LNCAP (cell line): ENCODE measurements around the gene OAS1.

Experiments used
- TF ChIP-seq, protein P1 (sequence below): fragments of 450-650 bp; IDR thresholded peaks from 2 replicates; pipeline ENCODE4 v1.5.1; 2017; ENCODE audit warnings: mild to moderate bottlenecking

The OAS1 gene

DNA sequence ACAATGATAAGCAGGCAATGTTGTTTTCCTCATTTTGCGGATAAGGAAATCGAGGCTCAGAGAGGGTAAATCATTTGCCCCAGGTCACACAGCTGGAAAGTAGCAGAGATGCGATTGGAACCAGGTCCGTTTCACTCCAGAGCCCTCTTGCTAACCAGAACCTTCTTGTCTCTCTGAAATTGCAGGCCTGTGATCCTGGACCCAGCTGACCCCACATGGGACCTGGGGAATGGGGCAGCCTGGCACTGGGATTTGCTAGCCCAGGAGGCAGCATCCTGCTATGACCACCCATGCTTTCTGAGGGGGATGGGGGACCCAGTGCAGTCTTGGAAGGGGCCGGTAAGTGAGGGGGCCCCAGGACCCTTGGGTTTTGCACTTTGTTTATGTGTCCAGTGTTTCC is 41.0 kb downstream of the OAS1 start:
- TF ChIP-seq, protein P1, sequence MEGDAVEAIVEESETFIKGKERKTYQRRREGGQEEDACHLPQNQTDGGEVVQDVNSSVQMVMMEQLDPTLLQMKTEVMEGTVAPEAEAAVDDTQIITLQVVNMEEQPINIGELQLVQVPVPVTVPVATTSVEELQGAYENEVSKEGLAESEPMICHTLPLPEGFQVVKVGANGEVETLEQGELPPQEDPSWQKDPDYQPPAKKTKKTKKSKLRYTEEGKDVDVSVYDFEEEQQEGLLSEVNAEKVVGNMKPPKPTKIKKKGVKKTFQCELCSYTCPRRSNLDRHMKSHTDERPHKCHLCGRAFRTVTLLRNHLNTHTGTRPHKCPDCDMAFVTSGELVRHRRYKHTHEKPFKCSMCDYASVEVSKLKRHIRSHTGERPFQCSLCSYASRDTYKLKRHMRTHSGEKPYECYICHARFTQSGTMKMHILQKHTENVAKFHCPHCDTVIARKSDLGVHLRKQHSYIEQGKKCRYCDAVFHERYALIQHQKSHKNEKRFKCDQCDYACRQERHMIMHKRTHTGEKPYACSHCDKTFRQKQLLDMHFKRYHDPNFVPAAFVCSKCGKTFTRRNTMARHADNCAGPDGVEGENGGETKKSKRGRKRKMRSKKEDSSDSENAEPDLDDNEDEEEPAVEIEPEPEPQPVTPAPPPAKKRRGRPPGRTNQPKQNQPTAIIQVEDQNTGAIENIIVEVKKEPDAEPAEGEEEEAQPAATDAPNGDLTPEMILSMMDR: no peak

DNA sequence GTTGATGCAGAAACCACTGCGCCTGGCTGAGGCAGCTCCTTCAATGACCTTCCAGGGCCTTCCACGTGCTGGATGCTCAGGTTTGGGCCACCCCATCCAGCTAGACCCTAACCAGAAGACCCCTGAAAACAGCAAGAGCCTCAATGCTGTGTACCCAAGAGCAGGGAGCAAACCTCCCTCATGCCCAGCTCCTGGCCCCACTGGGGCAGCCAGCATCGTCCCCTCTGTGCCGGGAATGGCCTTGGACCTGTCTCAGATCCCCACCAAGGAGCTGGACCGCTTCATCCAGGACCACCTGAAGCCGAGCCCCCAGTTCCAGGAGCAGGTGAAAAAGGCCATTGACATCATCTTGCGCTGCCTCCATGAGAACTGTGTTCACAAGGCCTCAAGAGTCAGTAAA is 42.0 kb downstream of the OAS1 start:
- TF ChIP-seq, protein P1: no peak

GRCh38 chr12:112950701-112951100 is 43.9 kb downstream of the OAS1 start:
- TF ChIP-seq, protein P1: no peak

- TF ChIP-seq, protein P1: no peak
Measured at GRCh38 chr12:112961074-112961473, 54.3 kb downstream of the OAS1 start.

GRCh38 chr12:112961536-112961935 is 54.8 kb downstream of the OAS1 start:
- TF ChIP-seq, protein P1: no peak

- TF ChIP-seq, protein P1: no peak
Measured at GRCh38 chr12:112962561-112962960, 55.8 kb downstream of the OAS1 start.

GRCh38 chr12:112963227-112963861 is 56.6 kb downstream of the OAS1 start:
- TF ChIP-seq, protein P1: no peak
